ENCODE results near the gene GYS1.

GYS1 gene

GRCh38 chr19:49017666-49018351 lies 24.7 kb upstream of the GYS1 start:
- peak; percentile 24 to 51 for DNase-seq

- DNase-seq, result no peak
Measured at GRCh38 chr19:49017041-49017665, 24.0 kb upstream of the GYS1 start, which contains the start of gene LHB. TSS of gene LHB (minus strand) at chr19:49017091. CDS start at chr19:49017081, 10 bp downstream.

GRCh38 chr19:49016067-49016839 lies 23.1 kb upstream of the GYS1 start:
- DNase-seq, result no peak

- no peak for DNase-seq
Measured at GRCh38 chr19:49014870-49015255, 21.8 kb upstream of the GYS1 start.

- DNase-seq, result no peak
Measured at GRCh38 chr19:49014123-49014869, 21.2 kb upstream of the GYS1 start.

- DNase-seq, result no peak
Measured at GRCh38 chr19:49011194-49011593, 18.1 kb upstream of the GYS1 start.

GRCh38 chr19:49010453-49010852 lies 17.3 kb upstream of the GYS1 start:
- no peak for DNase-seq

GRCh38 chr19:49009828-49010227 lies 16.7 kb upstream of the GYS1 start:
- DNase-seq, result no peak

- DNase-seq, result no peak
Measured at GRCh38 chr19:49006905-49007304, 13.8 kb upstream of the GYS1 start.

GRCh38 chr19:49004964-49005614 lies 12.0 kb upstream of the GYS1 start:
- no peak for DNase-seq

- no peak for DNase-seq
Measured at GRCh38 chr19:49004133-49004532, 11.0 kb upstream of the GYS1 start.

- peak; percentile 67 for DNase-seq
Measured at GRCh38 chr19:48999481-49000325, 6.6 kb upstream of the GYS1 start.

- DNase-seq, result peak; percentile 51 to 57
Measured at GRCh38 chr19:48997972-48998371, 4.9 kb upstream of the GYS1 start.

- DNase-seq, result no peak
Measured at GRCh38 chr19:48994035-48994386, 902 bp upstream of the GYS1 start.

- DNase-seq, result no peak
Measured at GRCh38 chr19:48992581-48993174, 431 bp downstream of the GYS1 start.

- peak; percentile 58 to 72 for DNase-seq
Measured at GRCh38 chr19:48991873-48992580, 1.1 kb downstream of the GYS1 start.

GRCh38 chr19:48991011-48991609 lies 2.0 kb downstream of the GYS1 start:
- DNase-seq, result no peak

GRCh38 chr19:48990400-48990799 lies 2.7 kb downstream of the GYS1 start:
- DNase-seq, result no peak

- no peak for DNase-seq
Measured at GRCh38 chr19:48989701-48990291, 3.3 kb downstream of the GYS1 start.

- DNase-seq, result no peak
Measured at GRCh38 chr19:48988860-48989259, 4.2 kb downstream of the GYS1 start.

All from inflammatory macrophage (primary cell).